ENCODE measurements around the gene CPNE8.

- TF ChIP-seq POLR2A (IDR thresholded peaks at IDR 0.05; ENCODE audit: low read depth, low read length): no peak
- no peak for TF ChIP-seq POLR2AphosphoS5 (IDR thresholded peaks at IDR 0.05; ENCODE audit: low read depth, low read length)
These were observed 277.1 kb downstream of the CPNE8 start for GRCh38 chr12:38628288-38628687.

Data from GM12892 (cell line).